D341Med (cell line): ENCODE data around the gene STK17B.
"Not testable (repeated sequence)": the region's sequence is repeated elsewhere in the genome, so short reads cannot be mapped to it uniquely, and the experiment has no call there.

Source experiments
- DNase-seq: peaks from one replicate; pipeline ENCODE4 v3.0.0; 2012; ENCODE audit warnings: low spot score

The STK17B gene

GRCh38 chr2:196171248-196171871 lies at the start of gene STK17B:
Gene STK17B, minus strand, starts transcription at chr2:196171578. Its CDS starts 8,195 bp downstream, at chr2:196163383.
- peak; percentile 98 for DNase-seq

- DNase-seq = no peak
These were observed 49.3 kb upstream of the STK17B start for GRCh38 chr2:196220671-196221070.

GRCh38 chr2:196219671-196220070 lies 48.3 kb upstream of the STK17B start:
- no peak for DNase-seq

GRCh38 chr2:196218106-196218505 lies 46.7 kb upstream of the STK17B start:
- no peak for DNase-seq

GRCh38 chr2:196217116-196217515 lies 45.7 kb upstream of the STK17B start:
- DNase-seq = no peak

- DNase-seq = no peak
These were observed 44.0 kb upstream of the STK17B start for GRCh38 chr2:196215376-196215775.

- DNase-seq = no peak
These were observed 42.8 kb upstream of the STK17B start for GRCh38 chr2:196214156-196214555.

- DNase-seq = no peak
These were observed 42.0 kb upstream of the STK17B start for GRCh38 chr2:196213252-196213980.

- DNase-seq = no peak
These were observed 37.5 kb upstream of the STK17B start for GRCh38 chr2:196208915-196209314.

GRCh38 chr2:196206804-196207203 lies 35.4 kb upstream of the STK17B start:
- no peak for DNase-seq

- peak; percentile 18 for DNase-seq
These were observed 34.6 kb upstream of the STK17B start for GRCh38 chr2:196205881-196206435.

- DNase-seq = no peak
These were observed 33.8 kb upstream of the STK17B start for GRCh38 chr2:196205011-196205766.

- DNase-seq = no peak
These were observed 30.0 kb upstream of the STK17B start for GRCh38 chr2:196201229-196202009.

- no peak for DNase-seq
These were observed 29.2 kb upstream of the STK17B start for GRCh38 chr2:196200557-196200956.

- DNase-seq = no peak
These were observed 24.4 kb upstream of the STK17B start for GRCh38 chr2:196195758-196196157.

GRCh38 chr2:196195302-196195701 lies 23.9 kb upstream of the STK17B start:
- no peak for DNase-seq

GRCh38 chr2:196191541-196191940 lies 20.2 kb upstream of the STK17B start:
- DNase-seq = no peak

GRCh38 chr2:196187898-196188458 lies 16.6 kb upstream of the STK17B start:
- DNase-seq = no peak

- not testable (repeated sequence) for DNase-seq
These were observed 15.9 kb upstream of the STK17B start for GRCh38 chr2:196187175-196187700.

GRCh38 chr2:196186266-196186980 lies 15.0 kb upstream of the STK17B start:
- no peak for DNase-seq

GRCh38 chr2:196184921-196185320 lies 13.5 kb upstream of the STK17B start:
- no peak for DNase-seq
